ENCODE data around the gene ZNF440. TPM values are rescaled to one million over a fixed set of nuclear protein-coding genes. Genes with fewer than 3 reads are reported as not detected.
"Not testable (repeated sequence)": the region's sequence is repeated elsewhere in the genome, so short reads cannot be mapped to it uniquely, and the experiment has no call there.

The ZNF440 gene
- total RNA-seq, 2 experiments from 2014 or later: 7.9 to 15.2 TPM

DNA sequence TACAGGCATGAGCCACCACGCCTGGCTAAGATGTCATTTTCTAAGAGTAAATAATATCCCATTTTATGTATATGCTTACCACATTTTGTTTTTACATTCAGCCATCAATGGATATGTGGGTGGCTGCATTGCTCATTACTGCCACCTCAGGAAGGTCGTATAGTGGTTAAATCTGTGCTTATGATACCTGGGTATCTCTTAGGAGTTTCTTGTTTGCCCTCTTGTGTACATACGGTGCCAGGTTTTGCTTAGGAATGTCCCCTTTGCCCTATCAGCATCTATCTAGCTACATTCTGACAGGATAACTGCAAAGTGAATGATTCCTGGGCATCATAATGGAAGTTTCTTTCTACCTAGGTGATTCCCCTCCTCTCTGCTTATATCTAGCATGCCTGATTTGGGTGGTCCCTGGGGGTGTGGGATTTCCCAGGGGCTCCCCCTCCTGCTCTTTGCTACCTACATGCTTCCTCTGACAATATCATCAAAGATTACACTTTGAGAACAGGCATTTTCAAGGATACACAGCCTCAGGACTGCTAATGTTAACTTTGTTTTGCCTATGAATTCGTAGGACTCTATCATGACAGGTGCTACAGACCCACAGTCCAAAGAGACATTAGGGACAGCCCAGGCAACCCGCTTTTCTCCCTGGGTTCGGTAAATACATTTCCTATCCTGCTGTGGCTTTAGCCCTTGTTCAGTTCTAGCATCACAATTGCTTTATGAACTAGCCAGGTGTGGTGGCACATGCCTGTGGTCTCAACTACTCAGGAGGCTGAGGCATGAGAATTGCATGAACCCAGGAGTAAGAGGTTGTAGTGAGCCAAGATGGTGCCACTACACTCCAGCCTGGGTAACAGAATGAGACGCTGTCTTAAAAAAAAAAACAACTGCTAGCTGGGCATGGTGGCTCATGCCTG is 15.1 kb downstream of the ZNF440 start:
- H4K20me1 ChIP-seq (ENCODE audit: insufficient read depth, low read length); H3K27ac ChIP-seq (ENCODE audit: low read depth, low read length, poor library complexity, severe bottlenecking); H3K9me3 ChIP-seq (ENCODE audit: low read length); POLR2A ChIA-PET; H3K9me2 ChIP-seq (ENCODE audit: insufficient read depth, low read length); H3K4me2 ChIP-seq (ENCODE audit: low read length); H3K4me1 ChIP-seq (ENCODE audit: insufficient read depth, low read length, poor library complexity, severe bottlenecking); intact Hi-C loops (cut with micrococcal nuclease; ENCODE audit: unreplicated experiment); BruUV-seq (replicated peaks); H3K79me2 ChIP-seq (ENCODE audit: insufficient read depth, low read depth, low read length); H3K4me3 ChIP-seq (ENCODE audit: low read depth, low read length, poor library complexity, severe bottlenecking); H2AFZ ChIP-seq (ENCODE audit: low read length); CTCF ChIA-PET (ENCODE audit: unreplicated experiment): not testable (repeated sequence)
- H3K36me3 ChIP-seq (ENCODE audit: insufficient read depth, low read length): peaks cover 25% of the 10 kb centered on the region
- peak; percentile 67 for TF ChIP-seq CTCF (conservative IDR thresholded peaks at IDR 0.05; ENCODE audit: low read length)
- DNase-seq (ENCODE audit: low spot score): peak; percentile 34

- Histone ChIP-seq H3K4me2 (ENCODE audit: low read length) (no peak overlapping the region), H3K79me2 (ENCODE audit: insufficient read depth, low read depth, low read length) (no peaks in the 10 kb centered on the region), H3K36me3 (ENCODE audit: insufficient read depth, low read length) (peaks cover 27% of the 10 kb centered on the region), H4K20me1 (ENCODE audit: insufficient read depth, low read length) (no peaks in the 10 kb centered on the region), H2AFZ (ENCODE audit: low read length) (no peak overlapping the region), H3K27ac (ENCODE audit: low read depth, low read length, poor library complexity, severe bottlenecking) (no peak overlapping the region), H3K4me1 (ENCODE audit: insufficient read depth, low read length, poor library complexity, severe bottlenecking) (no peaks in the 10 kb centered on the region), H3K9me2 (ENCODE audit: insufficient read depth, low read length) (no peaks in the 10 kb centered on the region), H3K9me3 (ENCODE audit: low read length) (0 out of 2 replicates have a peak, but pooled peaks cover 4% of the 10 kb centered on the region), H3K4me3 (ENCODE audit: low read depth, low read length, poor library complexity, severe bottlenecking) (no peak overlapping the region)
- TF ChIP-seq EZH2phosphoT487 (IDR thresholded peaks at IDR 0.05; ENCODE audit: borderline replicate concordance, low read depth, low read length) (no peak), CTCF (conservative IDR thresholded peaks at IDR 0.05; ENCODE audit: low read length) (no peak)
- ChIA-PET POLR2A (no interaction called here), CTCF (ENCODE audit: unreplicated experiment) (no interaction called here)
- BruUV-seq (replicated peaks): no TSS peak
- no peak for DNase-seq (ENCODE audit: low spot score)
- intact Hi-C loops (cut with micrococcal nuclease; ENCODE audit: unreplicated experiment): no loop called here
Measured at GRCh38 chr19:11832253-11832912, 18.3 kb downstream of the ZNF440 start.

- TF ChIP-seq EZH2phosphoT487 (IDR thresholded peaks at IDR 0.05; ENCODE audit: borderline replicate concordance, low read depth, low read length) (no peak), CTCF (conservative IDR thresholded peaks at IDR 0.05; ENCODE audit: low read length) (no peak)
- CTCF ChIA-PET (ENCODE audit: unreplicated experiment): no interaction called here
- Histone ChIP-seq H3K36me3 (ENCODE audit: insufficient read depth, low read length) (peaks cover 27% of the 10 kb centered on the region), H3K9me3 (ENCODE audit: low read length) (0 out of 2 replicates have a peak, but pooled peaks cover 4% of the 10 kb centered on the region), H2AFZ (ENCODE audit: low read length) (no peak overlapping the region), H4K20me1 (ENCODE audit: insufficient read depth, low read length) (no peaks in the 10 kb centered on the region), H3K79me2 (ENCODE audit: insufficient read depth, low read depth, low read length) (no peaks in the 10 kb centered on the region), H3K4me2 (ENCODE audit: low read length) (no peak overlapping the region), H3K27ac (ENCODE audit: low read depth, low read length, poor library complexity, severe bottlenecking) (no peak overlapping the region), H3K9me2 (ENCODE audit: insufficient read depth, low read length) (no peaks in the 10 kb centered on the region), H3K4me3 (ENCODE audit: low read depth, low read length, poor library complexity, severe bottlenecking) (no peak overlapping the region), H3K4me1 (ENCODE audit: insufficient read depth, low read length, poor library complexity, severe bottlenecking) (no peaks in the 10 kb centered on the region)
- BruUV-seq (replicated peaks): no TSS peak
- no peak for DNase-seq (ENCODE audit: low spot score)
- intact Hi-C loops (cut with micrococcal nuclease; ENCODE audit: unreplicated experiment): no loop called here
- POLR2A ChIA-PET: no interaction called here
Measured at GRCh38 chr19:11833541-11833940, 19.5 kb downstream of the ZNF440 start.

- H3K9me2 ChIP-seq (ENCODE audit: insufficient read depth, low read length); H3K9me3 ChIP-seq (ENCODE audit: low read length); DNase-seq (ENCODE audit: low spot score); H4K20me1 ChIP-seq (ENCODE audit: insufficient read depth, low read length); H3K4me1 ChIP-seq (ENCODE audit: insufficient read depth, low read length, poor library complexity, severe bottlenecking); H3K27ac ChIP-seq (ENCODE audit: low read depth, low read length, poor library complexity, severe bottlenecking); H3K79me2 ChIP-seq (ENCODE audit: insufficient read depth, low read depth, low read length); H3K4me2 ChIP-seq (ENCODE audit: low read length); CTCF ChIA-PET (ENCODE audit: unreplicated experiment); intact Hi-C loops (cut with micrococcal nuclease; ENCODE audit: unreplicated experiment); H3K4me3 ChIP-seq (ENCODE audit: low read depth, low read length, poor library complexity, severe bottlenecking); BruUV-seq (replicated peaks); H2AFZ ChIP-seq (ENCODE audit: low read length): not testable (repeated sequence)
- POLR2A ChIA-PET: interaction anchor here (0.6 kb wide), 1 partner anchor 459 kb away, joined by 4 read pairs; no protein-coding TSS in a partner anchor
- peaks cover 27% of the 10 kb centered on the region for H3K36me3 ChIP-seq (ENCODE audit: insufficient read depth, low read length)
Measured at GRCh38 chr19:11835626-11836066, 21.6 kb downstream of the ZNF440 start.
